ENCODE data around the gene MAGI1.

- TF ChIP-seq CTCF (IDR thresholded peaks at IDR 0.05) (no peak), POLR2A (IDR thresholded peaks at IDR 0.05) (no peak), EP300 (IDR thresholded peaks at IDR 0.05) (no peak)
Measured at GRCh38 chr3:65584913-65585312, 453.8 kb downstream of the MAGI1 start.
